Urothelium cell line (cell line): ENCODE measurements around the gene PPP1R12B.
"Not testable (repeated sequence)": the region's sequence is repeated elsewhere in the genome, so short reads cannot be mapped to it uniquely, and the experiment has no call there.

Source experiments
- DNase-seq: peaks from one replicate; pipeline ENCODE4 v3.0.0; 2011; ENCODE audit warnings: low spot score, mixed read lengths
- FAIRE-seq: peaks from 2 replicates; lab custom pipeline; 2011; peaks lifted over from hg19 to GRCh38; lab: Jason Lieb, UNC

The PPP1R12B gene

GRCh38 chr1:202547215-202547614, 198.7 kb downstream of the PPP1R12B start:
- no peak for FAIRE-seq

GRCh38 chr1:202550088-202550487, 201.6 kb downstream of the PPP1R12B start:
- FAIRE-seq, DNase-seq: not testable (repeated sequence)

More at GRCh38 chr1:202547215-202547614, 198.7 kb downstream of the PPP1R12B start:
- no peak for DNase-seq

- DNase-seq: no peak
- FAIRE-seq: no peak
Measured at GRCh38 chr1:202551683-202552082, 203.2 kb downstream of the PPP1R12B start.

GRCh38 chr1:202552615-202553014, 204.1 kb downstream of the PPP1R12B start:
- not testable (repeated sequence) for DNase-seq, FAIRE-seq

GRCh38 chr1:202553078-202553477, 204.6 kb downstream of the PPP1R12B start:
- not testable (repeated sequence) for DNase-seq, FAIRE-seq

- DNase-seq (no peak), FAIRE-seq (no peak)
Measured at GRCh38 chr1:202553560-202554038, 205.1 kb downstream of the PPP1R12B start.

GRCh38 chr1:202554619-202555018, 206.1 kb downstream of the PPP1R12B start:
- not testable (repeated sequence) for FAIRE-seq, DNase-seq

GRCh38 chr1:202556037-202556436, 207.5 kb downstream of the PPP1R12B start:
- not testable (repeated sequence) for DNase-seq, FAIRE-seq

- DNase-seq, FAIRE-seq: not testable (repeated sequence)
Measured at GRCh38 chr1:202557662-202558061, 209.2 kb downstream of the PPP1R12B start.

- FAIRE-seq (no peak), DNase-seq (no peak)
Measured at GRCh38 chr1:202561240-202561639, 212.7 kb downstream of the PPP1R12B start.

GRCh38 chr1:202561726-202562443, 213.4 kb downstream of the PPP1R12B start:
- DNase-seq: no peak
- no peak for FAIRE-seq

- DNase-seq: no peak
- no peak for FAIRE-seq
Measured at GRCh38 chr1:202562444-202563060, 214.1 kb downstream of the PPP1R12B start.

- FAIRE-seq (no peak), DNase-seq (no peak)
Measured at GRCh38 chr1:202563818-202564217, 215.3 kb downstream of the PPP1R12B start.

GRCh38 chr1:202564958-202565495, 216.5 kb downstream of the PPP1R12B start:
- FAIRE-seq: no peak

GRCh38 chr1:202565890-202566602, 217.5 kb downstream of the PPP1R12B start:
- no peak for FAIRE-seq
- DNase-seq: no peak

More at GRCh38 chr1:202564958-202565495, 216.5 kb downstream of the PPP1R12B start:
- no peak for DNase-seq

GRCh38 chr1:202567738-202568137, 219.2 kb downstream of the PPP1R12B start:
- FAIRE-seq (no peak), DNase-seq (no peak)

GRCh38 chr1:202568410-202568809, 219.9 kb downstream of the PPP1R12B start:
- FAIRE-seq (no peak), DNase-seq (no peak)

GRCh38 chr1:202568826-202569225, 220.3 kb downstream of the PPP1R12B start:
- DNase-seq (no peak), FAIRE-seq (no peak)

- FAIRE-seq (no peak), DNase-seq (no peak)
Measured at GRCh38 chr1:202569393-202570322, 221.2 kb downstream of the PPP1R12B start.
